GM08714 (cell line): ENCODE results near the gene BRINP1.

ENCODE experiments used
- H3K4me3 ChIP-seq: fragments of 200-500 bp; sonication (Bioruptor generic); 2 replicates; pipeline ENCODE4 v1.5.1; 2014; ENCODE audit warnings: mild to moderate bottlenecking, low read length, inconsistent platforms
- ZNF274 ChIP-seq: IDR thresholded peaks from 2 replicates; pipeline ENCODE4 v1.6.1; 2012; ENCODE audit warnings: mild to moderate bottlenecking, low read depth, low read length

The BRINP1 gene

DNA sequence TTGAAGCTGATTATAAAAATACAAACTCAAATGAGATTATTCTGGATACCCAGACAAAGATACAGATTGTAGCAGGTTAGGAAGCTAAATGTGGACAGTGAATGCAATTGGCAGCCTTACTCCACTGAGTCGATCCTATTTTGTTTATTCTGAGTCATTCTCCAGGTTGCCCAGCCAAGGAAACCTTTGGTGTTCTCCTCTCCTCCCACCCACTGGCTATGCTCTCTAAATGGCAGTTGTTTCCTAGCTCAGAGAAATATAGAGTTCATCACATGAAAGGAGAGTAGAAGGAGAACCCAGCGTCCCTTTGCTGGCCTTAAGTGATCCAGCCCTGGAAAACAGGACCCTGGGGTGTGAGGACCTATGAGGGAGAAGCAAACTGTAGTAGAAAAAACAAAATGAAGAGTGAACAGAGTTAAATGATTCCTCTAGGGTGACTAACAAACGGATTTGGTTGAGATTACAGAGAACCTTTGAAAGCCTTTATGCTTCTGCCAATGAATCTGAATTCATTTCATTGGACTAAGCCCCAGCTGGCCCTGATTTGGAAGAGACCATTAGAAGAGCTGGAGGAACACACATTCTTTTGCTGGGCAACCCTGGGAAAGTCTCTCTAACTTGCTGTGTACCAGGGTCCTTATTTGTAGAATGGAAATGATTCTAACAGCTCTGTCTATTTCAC, 95.1 kb downstream of the BRINP1 start:
- H3K4me3 ChIP-seq: no peak overlapping the region
- TF ChIP-seq ZNF274: no peak

DNA sequence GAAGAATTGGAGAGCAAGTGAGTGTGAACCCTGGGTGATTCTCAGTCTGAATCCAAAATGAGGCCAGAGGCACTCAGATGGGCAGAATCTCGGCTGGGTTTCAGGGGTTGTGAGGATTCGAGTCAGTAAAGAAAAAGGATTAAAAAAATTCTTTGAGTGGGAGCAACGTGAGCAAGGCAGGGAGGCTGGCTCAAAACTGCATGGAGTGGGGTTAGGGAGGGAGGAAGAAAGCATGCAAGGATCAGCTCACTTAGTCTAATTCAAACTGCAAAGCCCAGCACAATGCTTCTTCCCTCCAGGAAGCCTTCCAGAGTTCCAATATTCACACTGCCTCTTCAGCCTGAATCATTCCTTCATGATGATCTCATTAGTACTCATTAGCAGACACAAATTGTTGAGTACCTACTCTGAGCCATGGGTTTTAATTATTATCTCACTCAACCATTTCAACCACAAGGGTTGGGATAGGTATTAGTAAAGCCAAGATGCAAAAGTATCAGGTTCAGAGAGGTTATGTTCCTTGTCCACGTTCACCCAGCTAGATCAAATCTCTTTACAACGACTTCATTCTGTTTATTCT, 95.8 kb downstream of the BRINP1 start:
- H3K4me3 ChIP-seq: no peak overlapping the region
- no peak for TF ChIP-seq ZNF274

DNA sequence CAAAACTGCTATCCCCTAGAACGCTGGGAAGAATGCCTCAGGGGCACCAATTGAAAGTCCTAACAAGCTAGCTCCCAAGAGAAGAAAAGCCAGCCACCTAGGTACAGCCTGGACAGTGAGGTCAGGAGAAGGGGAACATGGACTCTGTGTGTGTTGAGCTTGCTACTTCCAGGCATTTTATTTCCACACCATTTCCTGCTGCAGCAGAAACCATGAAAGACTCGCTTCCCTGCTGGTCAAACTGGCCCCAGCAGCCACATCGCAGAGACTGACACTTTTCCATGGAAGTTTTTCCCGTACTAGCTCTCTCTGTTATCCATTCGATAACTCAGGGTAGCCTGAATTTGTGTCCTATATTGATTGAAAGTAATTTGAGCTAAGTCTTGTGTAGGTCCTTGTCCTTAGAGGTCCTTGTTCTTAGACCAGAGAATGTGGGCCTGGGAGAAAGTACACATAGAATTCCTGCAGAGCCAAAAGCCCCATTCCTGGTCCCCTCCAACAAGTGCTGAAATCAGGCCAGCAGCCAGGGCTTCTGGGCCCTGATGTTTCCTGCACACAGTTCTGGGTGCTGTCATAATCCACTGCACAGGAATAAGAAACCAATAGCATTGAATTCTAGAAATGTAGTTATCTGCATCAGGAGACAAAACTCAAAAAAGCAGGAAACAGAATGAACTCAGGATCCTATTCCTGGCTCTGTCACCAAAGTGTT, 96.6 kb downstream of the BRINP1 start:
- TF ChIP-seq ZNF274: no peak
- no peak overlapping the region for H3K4me3 ChIP-seq

DNA sequence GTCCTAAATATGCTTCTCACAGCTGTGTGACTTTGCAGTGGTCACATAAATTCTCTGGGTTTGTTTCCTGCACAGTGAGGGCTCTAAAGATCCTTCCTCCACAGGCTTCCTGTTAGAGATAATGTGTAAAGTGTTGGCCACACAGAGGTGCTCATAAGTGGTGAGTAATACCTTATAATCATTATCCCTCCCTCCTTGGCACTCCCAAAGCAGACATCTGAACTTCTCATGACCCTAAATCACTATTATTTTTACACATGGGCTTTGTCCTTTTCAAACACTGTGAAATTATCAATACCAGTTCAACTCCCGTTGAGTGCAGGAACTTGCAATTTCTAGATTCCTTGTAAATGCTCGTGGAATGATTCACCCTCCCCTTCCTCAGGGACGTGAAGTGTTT, 100.2 kb downstream of the BRINP1 start:
- no peak overlapping the region for H3K4me3 ChIP-seq
- no peak for TF ChIP-seq ZNF274

DNA sequence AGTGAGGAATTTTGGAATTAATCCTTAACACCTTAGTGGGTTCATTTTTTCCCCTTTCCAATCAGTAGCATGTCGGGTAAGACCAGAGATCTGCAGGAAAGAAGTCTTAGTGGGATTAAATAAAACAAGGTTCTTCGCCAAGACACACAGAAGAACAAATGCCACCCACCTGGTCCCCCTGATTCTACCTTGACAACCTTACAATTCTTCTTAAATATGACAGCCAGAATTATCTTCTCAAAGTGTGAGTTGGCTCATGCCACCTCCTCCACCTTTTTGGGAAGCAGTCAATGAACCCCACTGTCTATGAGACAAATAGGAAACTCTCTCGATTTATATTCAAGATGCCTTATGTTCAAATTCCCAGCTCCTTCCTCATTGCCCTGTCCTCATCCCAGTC, 105.1 kb downstream of the BRINP1 start:
- no peak overlapping the region for H3K4me3 ChIP-seq
- TF ChIP-seq ZNF274: no peak

DNA sequence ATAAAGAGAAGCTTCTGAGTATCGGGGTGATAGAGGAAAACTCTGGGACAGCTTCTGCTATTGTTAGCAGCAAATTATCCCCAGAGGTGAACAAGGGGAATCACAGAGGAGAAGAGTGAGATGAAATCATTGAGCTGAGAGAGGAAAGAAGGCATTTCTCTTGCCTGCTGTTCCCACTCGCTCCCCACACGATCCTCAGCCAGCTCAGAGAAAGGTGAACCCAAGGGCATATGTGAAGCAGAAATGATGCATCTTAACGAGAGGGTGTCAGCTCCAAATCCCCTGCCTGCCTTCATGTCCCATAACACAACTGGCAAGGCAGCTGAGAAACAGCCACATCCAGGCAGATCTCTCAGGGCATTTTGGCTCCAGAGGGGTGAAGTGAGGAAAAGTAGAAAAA, 111.6 kb downstream of the BRINP1 start:
- TF ChIP-seq ZNF274: no peak
- H3K4me3 ChIP-seq: no peak overlapping the region

DNA sequence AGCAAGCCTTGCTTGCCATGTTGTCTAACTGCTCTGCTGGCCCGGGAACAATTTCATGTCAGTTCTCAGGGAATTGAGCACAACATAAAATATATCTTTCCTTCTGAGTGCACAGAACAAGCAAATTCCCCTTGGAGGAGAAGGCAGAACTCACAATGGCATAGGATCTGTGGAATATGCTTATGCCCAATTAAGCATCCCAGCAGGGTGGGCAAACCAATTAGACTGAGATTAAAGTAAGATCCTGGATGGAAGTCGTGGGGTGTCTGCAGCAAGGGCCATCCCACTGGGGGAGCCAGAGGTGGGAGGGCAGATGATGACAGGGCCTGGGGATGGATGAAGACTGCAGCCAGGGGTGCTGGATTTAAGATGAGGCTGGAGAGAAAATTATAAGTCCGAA, 114.1 kb downstream of the BRINP1 start:
- no peak for TF ChIP-seq ZNF274
- no peak overlapping the region for H3K4me3 ChIP-seq

DNA sequence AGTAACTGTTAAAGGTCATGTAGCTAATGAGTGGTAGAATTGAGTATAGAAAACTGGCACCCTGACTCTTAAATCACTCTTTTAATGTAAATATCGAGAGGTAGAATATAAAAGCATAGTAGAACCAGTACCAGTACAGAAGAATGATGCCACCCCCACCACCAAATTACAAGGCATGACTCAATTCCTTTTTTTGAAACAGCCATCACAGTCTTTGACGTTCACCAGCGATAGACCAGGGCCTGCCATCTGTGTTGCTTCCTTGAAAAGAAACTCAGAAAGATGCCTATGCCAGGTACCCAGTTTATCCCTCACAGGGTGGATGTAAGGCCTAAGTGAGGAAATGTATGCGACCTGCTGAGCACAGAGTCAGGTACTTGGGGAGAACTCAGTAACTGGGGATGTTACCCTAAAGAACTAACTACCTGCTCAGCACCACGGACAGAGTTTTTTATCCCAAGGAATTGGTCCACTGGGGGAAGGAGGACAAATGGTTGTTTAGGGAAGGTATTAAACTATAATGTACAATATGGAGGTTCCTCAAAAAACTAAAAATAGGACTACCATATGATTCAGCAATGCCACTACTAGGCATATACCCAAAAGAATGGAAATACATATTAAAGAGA, 116.5 kb downstream of the BRINP1 start:
- H3K4me3 ChIP-seq: no peak overlapping the region
- no peak for TF ChIP-seq ZNF274

DNA sequence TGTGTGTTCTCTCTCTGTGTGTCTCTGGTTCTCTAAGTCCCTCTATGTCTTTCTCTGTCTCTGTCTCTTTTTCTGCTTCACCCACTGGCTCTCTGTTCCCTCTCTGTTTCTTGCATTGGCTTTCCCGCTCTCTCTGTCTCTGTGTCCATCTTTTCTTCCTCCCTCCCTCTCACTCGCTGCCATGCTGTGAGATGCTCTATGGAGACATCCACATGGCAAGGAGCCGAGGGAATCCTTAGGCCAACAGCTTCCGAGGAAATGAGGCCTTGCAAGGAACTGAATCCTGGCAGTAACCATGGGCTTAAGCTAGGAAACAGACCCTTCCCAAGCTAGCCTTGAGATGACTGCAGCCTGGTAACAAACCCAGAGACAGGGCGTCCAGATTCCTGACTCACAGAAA, 117.3 kb downstream of the BRINP1 start:
- H3K4me3 ChIP-seq: no peak overlapping the region
- TF ChIP-seq ZNF274: no peak

DNA sequence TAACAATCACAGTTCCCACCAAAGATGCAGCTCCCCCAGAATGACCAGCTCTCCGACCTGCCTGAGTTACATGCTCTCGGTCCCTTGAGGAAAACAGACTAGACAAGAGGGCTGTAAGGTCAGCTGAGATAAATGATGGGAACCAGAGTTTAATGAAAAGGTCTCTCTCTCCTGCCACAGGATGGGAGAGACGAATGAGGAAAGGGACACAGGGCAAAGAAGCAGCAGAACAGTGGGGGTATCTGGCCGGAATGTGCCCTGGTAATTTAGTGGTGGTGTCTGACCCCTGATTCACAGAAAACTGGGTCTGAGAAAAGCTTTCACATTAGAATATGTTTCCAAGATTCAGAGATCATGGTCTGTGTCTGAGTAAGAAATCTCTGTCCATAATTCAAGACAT, 118.5 kb downstream of the BRINP1 start:
- TF ChIP-seq ZNF274: no peak
- no peak overlapping the region for H3K4me3 ChIP-seq

DNA sequence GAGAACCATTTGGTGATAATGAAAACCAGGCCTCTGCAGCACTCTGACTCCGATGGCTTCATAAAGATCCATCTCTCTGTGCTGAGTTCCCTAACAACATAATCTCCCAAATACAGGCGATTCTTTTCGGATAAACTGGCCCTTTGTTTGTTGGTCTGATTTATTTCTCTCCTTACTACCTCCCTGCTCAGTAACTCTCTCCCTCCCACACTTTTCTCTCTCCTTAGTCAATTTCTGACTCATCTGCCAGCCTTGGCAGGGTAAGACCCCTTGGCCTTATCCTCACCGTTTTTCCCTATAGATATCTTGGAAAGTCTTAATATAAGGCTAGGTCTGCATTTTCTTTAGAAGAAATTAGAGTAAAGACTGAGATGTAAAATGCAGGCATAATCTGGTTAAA, 128.7 kb downstream of the BRINP1 start:
- no peak overlapping the region for H3K4me3 ChIP-seq
- TF ChIP-seq ZNF274: no peak

DNA sequence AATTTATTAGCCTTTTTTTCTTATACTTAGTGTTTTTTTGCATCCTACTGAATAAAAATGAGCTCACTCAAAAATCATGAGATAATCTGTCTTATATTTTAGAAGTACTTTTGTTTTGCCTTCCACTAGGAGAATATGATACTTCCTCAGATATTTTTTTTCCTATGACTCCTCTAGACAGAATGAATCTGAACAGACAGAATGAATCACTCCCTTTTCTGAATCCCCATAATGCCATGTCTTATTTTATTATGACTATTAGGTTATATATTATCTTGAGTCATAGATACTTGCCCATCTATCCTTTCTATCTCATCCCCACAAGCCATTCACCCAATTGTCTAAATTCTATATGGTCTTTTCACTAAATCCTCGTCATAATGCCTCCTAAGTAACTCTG, 134.6 kb downstream of the BRINP1 start:
- TF ChIP-seq ZNF274: no peak

DNA sequence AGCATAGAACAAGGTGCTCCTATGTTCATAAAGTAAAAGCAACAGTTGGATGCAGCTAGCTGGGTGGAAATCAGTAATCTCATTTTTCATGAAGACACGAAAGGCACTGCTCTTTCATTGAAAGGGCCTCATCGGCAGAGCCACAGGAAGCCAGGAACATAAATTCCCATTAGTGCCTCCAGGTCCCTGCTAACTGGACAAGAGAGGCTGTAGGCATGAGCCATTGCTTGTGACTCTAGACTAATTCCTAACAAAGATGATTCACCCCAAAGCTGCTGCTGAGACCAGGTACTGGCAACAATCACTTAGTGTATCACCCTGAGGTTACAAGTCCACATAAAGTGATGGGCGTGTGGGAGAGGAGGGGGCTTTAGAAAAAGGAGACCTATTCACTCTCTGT, 141.8 kb downstream of the BRINP1 start:
- H3K4me3 ChIP-seq: no peak overlapping the region
- TF ChIP-seq ZNF274: no peak

More for the DNA sequence above, 134.6 kb downstream of the BRINP1 start:
- no peak overlapping the region for H3K4me3 ChIP-seq

DNA sequence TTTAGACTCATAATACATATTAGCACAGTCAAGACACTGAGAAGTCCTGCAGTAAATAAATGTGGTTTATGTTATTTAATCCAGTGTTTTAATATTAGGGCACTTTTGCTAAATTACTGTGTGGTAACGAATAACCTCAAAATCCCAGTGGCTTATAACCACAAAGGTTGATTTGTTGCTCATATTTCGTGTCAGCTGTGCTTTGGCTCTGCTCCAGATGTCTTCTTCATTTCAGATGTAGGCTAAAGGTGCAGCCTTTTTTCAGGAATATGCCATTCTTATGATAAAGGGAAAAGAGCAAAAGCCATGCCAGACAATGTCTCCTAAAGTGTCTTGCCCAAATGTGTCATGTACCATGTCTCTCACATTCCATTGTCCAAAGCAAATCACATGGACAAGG, 144.8 kb downstream of the BRINP1 start:
- H3K4me3 ChIP-seq: no peak overlapping the region
- TF ChIP-seq ZNF274: no peak

DNA sequence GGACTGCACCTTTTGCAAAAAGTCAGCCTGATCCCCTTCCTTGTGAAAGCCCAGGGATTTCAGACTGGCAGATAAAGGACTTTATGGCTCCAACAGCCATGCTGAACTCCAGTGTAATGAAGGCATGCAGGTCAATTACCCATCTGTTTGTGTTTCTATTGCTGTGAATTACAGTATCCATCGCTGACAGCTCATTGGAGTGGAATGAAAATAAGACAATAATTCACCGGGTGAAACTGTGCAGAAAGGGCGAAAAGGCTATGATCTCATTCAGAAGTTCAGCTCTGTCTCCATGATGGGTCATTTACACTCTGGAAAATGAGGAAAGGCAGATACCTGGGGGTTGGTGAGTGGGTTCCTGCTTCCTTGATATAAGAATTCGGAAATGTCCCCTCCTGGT, 148.0 kb downstream of the BRINP1 start:
- no peak overlapping the region for H3K4me3 ChIP-seq
- TF ChIP-seq ZNF274: no peak
